Kidney (tissue), 14 donors: ENCODE results near the gene MXI1. TPM values are rescaled to one million over a fixed set of nuclear protein-coding genes. Genes with fewer than 3 reads are reported as not detected.

Experiments used
- DNase-seq, 5 donors: peaks; one replicate each; pipeline ENCODE4 v3.0.0-alpha.2; 2013 to 2020
- FAIRE-seq: peaks from 2 replicates; lab custom pipeline; 2012; peaks lifted over from hg19 to GRCh38; lab: Jason Lieb, UNC
- H3K27ac ChIP-seq, 2 donors: one replicate each; pipeline ENCODE4 v1.7.0; 2013; ENCODE audit warnings: low read depth in 2 of 2, low read length in 2 of 2, inconsistent platforms in 1 of 2
- H3K27me3 ChIP-seq: one replicate; pipeline ENCODE4 v1.7.1; 2013; ENCODE audit warnings: low read length, inconsistent platforms; ENCODE audit not compliant: control insufficient read depth, insufficient read depth
- H3K36me3 ChIP-seq, 3 donors: one replicate each; pipeline versions ENCODE4 v1.7.0 to v1.7.1; 2013; ENCODE audit warnings: low read length in 3 of 3, control low read depth in 1 of 3, inconsistent platforms in 1 of 3; ENCODE audit not compliant: insufficient read depth in 3 of 3, control insufficient read depth in 2 of 3
- H3K4me1 ChIP-seq, 3 donors: one replicate each; pipeline versions ENCODE4 v1.7.0 to v1.7.1; 2013; ENCODE audit warnings: low read length in 3 of 3, inconsistent platforms in 1 of 3, low read depth in 1 of 3; ENCODE audit not compliant: control insufficient read depth in 2 of 3, insufficient read depth in 2 of 3
- H3K4me3 ChIP-seq, 3 donors: one replicate each; pipeline versions ENCODE4 v1.7.0 to v1.8.1; 2013; ENCODE audit warnings: low read length in 3 of 3, control low read depth in 1 of 3, inconsistent platforms in 1 of 3
- H3K9ac ChIP-seq, 3 donors: one replicate each; pipeline versions ENCODE4 v1.7.0 to v1.7.1; 2013; ENCODE audit warnings: low read length in 3 of 3, control low read depth in 1 of 3, inconsistent platforms in 1 of 3
- H3K9me3 ChIP-seq, 3 donors: one replicate each; pipeline versions ENCODE4 v1.7.0 to v1.7.1; 2013; ENCODE audit warnings: low read length in 3 of 3, control low read depth in 1 of 3, inconsistent platforms in 1 of 3; ENCODE audit not compliant: control insufficient read depth in 2 of 3, insufficient read depth in 1 of 3
- CTCF ChIP-seq: IDR thresholded peaks from 3 replicates; pipeline ENCODE4 v1.5.1; 2012; ENCODE audit warnings: mild to moderate bottlenecking, moderate library complexity, borderline replicate concordance; ENCODE audit not compliant: insufficient read depth; ENCODE audit errors: extremely low read depth
- intact Hi-C: fragments of 100-400 bp; cut with DNase I; formaldehyde crosslinking; loops from one replicate; pipeline ENCODE4 v1.11.1; 2022
- polyA plus RNA-seq: library from polyadenylated mRNA; stranded (reverse); fragments of 350-450 nt; fragmentation: Illumina TruSeq; extraction: RNeasy Lipid Tissue Mini Kit (QIAGEN cat#74804); gene quantifications from one replicate; pipeline ENCODE4 v1.2.3, GENCODE V29; 2014; ENCODE audit warnings: low read depth, low replicate concordance; ENCODE audit not compliant: insufficient read depth
- total RNA-seq: library from RNA; stranded (reverse); fragmentation: NEBNext Ultra II Directional; extraction: Animal tissue kit (Norgen Biotek cat#: 25700); gene quantifications from one replicate; pipeline ENCODE4 v1.2.1, GENCODE V29; 2021
- donor health status: control.
- donor health status: control.
- donor health status: control.
- donor health status: control.
- donor health status: control.
- donor health status: DM: yes; HTN: yes; CAD: no.
- donor health status: Normal renal cell carcinoma (clear cell type).

MXI1 gene
- total and polyA plus RNA-seq, 2 donors from 2014 or later, result 27.6 to 29.0 TPM

GRCh38 chr10:110229155-110229554, 21.8 kb downstream of the MXI1 start:
- intact Hi-C loops, result no loop called here
- H3K27me3 ChIP-seq, result no peaks in the 10 kb centered on the region
- no peaks in the 10 kb centered on the region for H3K9me3 ChIP-seq
- DNase-seq (no peak), FAIRE-seq (no peak)
- H3K9ac ChIP-seq, result no peak overlapping the region
- H3K4me1 ChIP-seq, result peaks cover 0 to 9% (median 0%) of the 10 kb centered on the region in 3 donors
- H3K4me3 ChIP-seq, result no peak overlapping the region
- peaks cover 0 to 4% (median 2%) of the 10 kb centered on the region in 3 donors for H3K36me3 ChIP-seq
- H3K27ac ChIP-seq, result no peak overlapping the region
- TF ChIP-seq CTCF, result no peak

- DNase-seq, result no peak
- Histone ChIP-seq H3K4me3 (no peak overlapping the region), H3K27ac (no peak overlapping the region), H3K4me1 (no peaks in the 10 kb centered on the region), H3K9me3 (no peaks in the 10 kb centered on the region), H3K27me3 (no peaks in the 10 kb centered on the region), H3K9ac (no peak overlapping the region), H3K36me3 (peaks cover under 1 to 4% (median 2%) of the 10 kb centered on the region in 3 donors)
- FAIRE-seq, result no peak
- TF ChIP-seq CTCF, result no peak
- intact Hi-C loops, result no loop called here
Observed at GRCh38 chr10:110233846-110234245, 26.4 kb downstream of the MXI1 start.

- no peak for FAIRE-seq
- intact Hi-C loops, result no loop called here
- no peak for TF ChIP-seq CTCF
Observed at GRCh38 chr10:110237894-110238480, 30.6 kb downstream of the MXI1 start.

More at GRCh38 chr10:110237894-110238480, 30.6 kb downstream of the MXI1 start:
- Histone ChIP-seq H3K9me3 (no peaks in the 10 kb centered on the region), H3K36me3 (peaks cover 0 to 2% (median 0%) of the 10 kb centered on the region in 3 donors), H3K4me1 (peaks cover 0 to 2% (median 0%) of the 10 kb centered on the region in 3 donors), H3K27me3 (no peaks in the 10 kb centered on the region), H3K4me3 (no peak overlapping the region), H3K27ac (no peak overlapping the region), H3K9ac (no peak overlapping the region)
- no peak for DNase-seq
